IMR-90 (cell line): ENCODE measurements around the gene CNOT6. TPM values are rescaled to one million over a fixed set of nuclear protein-coding genes. Genes with fewer than 3 reads are reported as not detected.

Experiments
- ATAC-seq: fragments of 200-7000 bp; cut with Tn5 transposase; 2 replicates; pipeline ENCODE4 v1.9.1; 2020; ENCODE audit warnings: low read depth, mild to moderate bottlenecking, moderate library complexity
- BruUV-seq: library from RNA; stranded (reverse); fragments of 400-500 nt; replicated peaks from 2 replicates; lab custom pipeline; 2021; lab: Mats Ljungman, UMichigan
- CTCF ChIA-PET: fragments of 300-600 bp; formaldehyde crosslinking; extraction: SDS; loops from one replicate; lab custom pipeline; 2021; ENCODE audit warnings: antibody characterized with exemption; lab: Yijun Ruan, JAX
- POLR2A ChIA-PET: fragments of 300-600 bp; sonication (Branson Sonifier 250); formaldehyde crosslinking; loops from one replicate; lab custom pipeline; 2022; ENCODE audit warnings: antibody characterized with exemption; ENCODE audit not compliant: unreplicated experiment; lab: Charles Lee
- DNase-seq: peaks from one replicate; pipeline ENCODE4 v3.0.0; 2013
- H2AFZ ChIP-seq: replicated peaks from 2 replicates; pipeline ENCODE3; 2013; ENCODE audit warnings: low read length, mild to moderate bottlenecking; ENCODE audit not compliant: poor library complexity
- H2AK5ac ChIP-seq: 2 replicates; pipeline ENCODE4 v1.6.1; 2013; ENCODE audit warnings: low read depth, low read length, inconsistent platforms
- H2AK9ac ChIP-seq: replicated peaks from 2 replicates; pipeline ENCODE3; 2013; ENCODE audit warnings: mild to moderate bottlenecking, low read depth, low read length, moderate library complexity; ENCODE audit not compliant: poor library complexity
- H2BK120ac ChIP-seq: 2 replicates; pipeline ENCODE4 v1.6.1; 2013; ENCODE audit warnings: low read depth, low read length, inconsistent platforms
- H2BK15ac ChIP-seq: 3 replicates; pipeline ENCODE4 v1.6.1; 2013; ENCODE audit warnings: low read depth, low read length, inconsistent platforms
- H2BK20ac ChIP-seq: 2 replicates; pipeline ENCODE4 v1.6.1; 2013; ENCODE audit warnings: low read depth, mild to moderate bottlenecking, inconsistent platforms, low read length, moderate library complexity
- H2BK5ac ChIP-seq: 2 replicates; pipeline ENCODE4 v1.6.1; 2013; ENCODE audit warnings: mild to moderate bottlenecking, low read depth, low read length, inconsistent platforms; ENCODE audit not compliant: poor library complexity, severe bottlenecking
- H3K14ac ChIP-seq: replicated peaks from 2 replicates; pipeline ENCODE4 v1.6.1; 2013; ENCODE audit warnings: low read depth, low read length, inconsistent platforms
- H3K18ac ChIP-seq: 2 replicates; pipeline ENCODE4 v1.6.1; 2013; ENCODE audit warnings: low read depth, low read length, control low read depth
- H3K23ac ChIP-seq: 2 replicates; pipeline ENCODE4 v1.6.1; 2013; ENCODE audit warnings: low read depth, low read length, inconsistent platforms
- H3K27ac ChIP-seq: 2 replicates; pipeline ENCODE4 v1.5.1; 2013; ENCODE audit warnings: mild to moderate bottlenecking, control low read depth, low read length; ENCODE audit not compliant: insufficient read depth
- H3K27me3 ChIP-seq: 2 replicates; pipeline ENCODE4 v1.6.1; 2013; ENCODE audit warnings: low read length; ENCODE audit not compliant: control insufficient read depth, insufficient read depth
- H3K36me3 ChIP-seq: 2 replicates; pipeline ENCODE4 v1.6.1; 2013; ENCODE audit warnings: low read length, mixed read lengths; ENCODE audit not compliant: control insufficient read depth, insufficient read depth
- H3K4ac ChIP-seq: 2 replicates; pipeline ENCODE4 v1.6.1; 2013; ENCODE audit warnings: low read depth, low read length, inconsistent platforms
- H3K4me1 ChIP-seq: 2 replicates; pipeline ENCODE4 v1.6.1; 2013; ENCODE audit warnings: low read length, mixed read lengths; ENCODE audit not compliant: control insufficient read depth, insufficient read depth
- H3K4me2 ChIP-seq: 2 replicates; pipeline ENCODE4 v1.6.1; 2013; ENCODE audit warnings: low read depth, mild to moderate bottlenecking, control low read depth, low read length, moderate library complexity
- H3K4me3 ChIP-seq: 2 replicates; pipeline ENCODE4 v1.5.1; 2013; ENCODE audit warnings: low read depth, mild to moderate bottlenecking, control low read depth, low read length, moderate library complexity; ENCODE audit not compliant: insufficient read depth
- H3K56ac ChIP-seq: 2 replicates; pipeline ENCODE4 v1.6.1; 2013; ENCODE audit warnings: low read length, inconsistent platforms; ENCODE audit not compliant: insufficient read depth; ENCODE audit errors: extremely low read depth
- H3K79me1 ChIP-seq, 2 experiments: 2 replicates each; pipeline ENCODE4 v1.6.1; 2013; ENCODE audit warnings: low read length in 2 of 2, inconsistent platforms in 1 of 2, low read depth in 1 of 2
- H3K9ac ChIP-seq: 2 replicates; pipeline ENCODE4 v1.6.1; 2013; ENCODE audit warnings: low read depth, low read length, control low read depth
- H3K9me1 ChIP-seq: 2 replicates; pipeline ENCODE4 v1.6.1; 2013; ENCODE audit warnings: low read length, inconsistent platforms; ENCODE audit not compliant: insufficient read depth
- H3K9me3 ChIP-seq: 2 replicates; pipeline ENCODE4 v1.6.1; 2013; ENCODE audit warnings: low read length; ENCODE audit not compliant: control insufficient read depth, insufficient read depth
- H4K20me1 ChIP-seq: 2 replicates; pipeline ENCODE4 v1.6.1; 2013; ENCODE audit warnings: low read length, inconsistent platforms; ENCODE audit not compliant: insufficient read depth
- H4K5ac ChIP-seq: 2 replicates; pipeline ENCODE4 v1.6.1; 2013; ENCODE audit warnings: mild to moderate bottlenecking, low read depth, low read length, control low read depth
- H4K8ac ChIP-seq, 2 experiments: 2 replicates each; pipeline ENCODE4 v1.6.1; 2013; ENCODE audit warnings: low read depth in 2 of 2, low read length in 2 of 2, control low read depth in 1 of 2, inconsistent platforms in 1 of 2
- H4K91ac ChIP-seq: 2 replicates; pipeline ENCODE4 v1.6.1; 2013; ENCODE audit warnings: low read depth, low read length, inconsistent platforms; ENCODE audit not compliant: insufficient read depth
- FOS ChIP-seq: fragments of 150-350 bp; IDR thresholded peaks from 2 replicates; pipeline ENCODE4 v1.6.1; 2016; ENCODE audit warnings: low read depth, low read length
- MAZ ChIP-seq: IDR thresholded peaks from 2 replicates; pipeline ENCODE4 v1.6.1; 2012; ENCODE audit warnings: low read depth, mild to moderate bottlenecking, low read length, improper control_type of control experiment, moderate library complexity, borderline replicate concordance
- RFX5 ChIP-seq: IDR thresholded peaks from 2 replicates; pipeline ENCODE4 v1.8.0; 2012; ENCODE audit warnings: low read depth, mild to moderate bottlenecking, low read length, moderate library complexity
- WGBS, 2 experiments: methylation state at CpG; one replicate each; pipeline versions ENCODE4 v1.1.5 to v1.1.7; 2013; ENCODE audit warnings: missing lambda C conversion rate in 2 of 2; ENCODE audit not compliant: insufficient read length in 1 of 2; ENCODE audit errors: extremely low coverage in 2 of 2; 5-methylcytosine and 5-hydroxymethylcytosine counted together
- dilution Hi-C: fragments of 300-500 bp; cut with HindIII; formaldehyde crosslinking; loops from one replicate; pipeline ENCODE4 v1.14.3; 2018; ENCODE audit warnings: low sequenced_read_pairs; ENCODE audit not compliant: unreplicated experiment
- in situ Hi-C: fragments of 300-500 bp; cut with MboI; formaldehyde crosslinking; loops from 3 replicates; pipeline ENCODE4 v1.14.3; 2019; ENCODE audit warnings: low sequenced_read_pairs, inconsistent platforms, mixed read lengths
- intact Hi-C: fragments of 100-400 bp; cut with micrococcal nuclease; formaldehyde crosslinking; loops from 2 replicates; pipeline ENCODE4 v1.10.0; 2022
- polyA plus RNA-seq, 3 experiments: library from polyadenylated mRNA; depleted of rRNA; stranded (reverse); fragments of >200 nt; gene quantifications; 2 replicates each; pipeline ENCODE4 v1.2.3, GENCODE V29; 2012; ENCODE audit warnings: low replicate concordance in 1 of 3
- total RNA-seq: library from RNA; depleted of rRNA; stranded (reverse); fragments of >200 nt; gene quantifications from 2 replicates; pipeline ENCODE4 v1.2.3, GENCODE V29; 2012
- TF ChIP-seq, protein P1 (sequence below): fragments of 150-350 bp; IDR thresholded peaks from 2 replicates; pipeline ENCODE4 v1.6.1; 2016; ENCODE audit warnings: low read depth, mild to moderate bottlenecking, low read length, moderate library complexity, borderline replicate concordance

Gene CNOT6
- total and polyA plus RNA-seq, 2 of the 4 experiments (the other 2 are of a cell fraction): 9.7 to 10.8 TPM

DNA sequence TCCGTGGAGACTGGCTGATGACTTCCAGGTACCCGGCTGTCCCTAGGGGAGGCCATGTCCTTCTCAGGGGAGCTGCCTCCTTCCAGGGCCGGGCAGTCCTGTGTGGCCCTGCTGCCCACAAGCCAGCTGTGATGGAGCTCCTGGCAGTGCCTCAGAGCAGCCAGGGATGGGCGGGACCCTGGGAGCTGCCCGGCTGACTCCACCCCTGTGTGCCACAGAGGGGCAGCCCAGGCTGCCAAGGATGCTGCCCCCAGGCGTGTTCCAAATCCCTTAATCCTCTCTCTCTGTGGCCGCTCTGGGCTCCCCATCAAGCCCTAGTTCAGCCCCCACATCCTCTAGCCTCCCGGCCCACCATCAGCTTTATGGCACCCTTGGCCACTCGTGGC, 104.1 kb downstream of the CNOT6 start:
- H3K79me1 ChIP-seq: no peaks in the 10 kb centered on the region
- BruUV-seq: no TSS peak
- H3K27ac ChIP-seq: no peak overlapping the region
- TF ChIP-seq RFX5 (no peak), MAZ (no peak), FOS (no peak)
- TF ChIP-seq, protein P1, sequence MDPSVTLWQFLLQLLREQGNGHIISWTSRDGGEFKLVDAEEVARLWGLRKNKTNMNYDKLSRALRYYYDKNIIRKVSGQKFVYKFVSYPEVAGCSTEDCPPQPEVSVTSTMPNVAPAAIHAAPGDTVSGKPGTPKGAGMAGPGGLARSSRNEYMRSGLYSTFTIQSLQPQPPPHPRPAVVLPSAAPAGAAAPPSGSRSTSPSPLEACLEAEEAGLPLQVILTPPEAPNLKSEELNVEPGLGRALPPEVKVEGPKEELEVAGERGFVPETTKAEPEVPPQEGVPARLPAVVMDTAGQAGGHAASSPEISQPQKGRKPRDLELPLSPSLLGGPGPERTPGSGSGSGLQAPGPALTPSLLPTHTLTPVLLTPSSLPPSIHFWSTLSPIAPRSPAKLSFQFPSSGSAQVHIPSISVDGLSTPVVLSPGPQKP: no peak
- ChIA-PET POLR2A (no interaction called here), CTCF (no interaction called here)
- no peaks in the 10 kb centered on the region for H3K9me3 ChIP-seq
- no peaks in the 10 kb centered on the region for H3K36me3 ChIP-seq
- no peak overlapping the region for H4K5ac ChIP-seq
- H4K20me1 ChIP-seq: no peaks in the 10 kb centered on the region
- no peak overlapping the region for H3K4me3 ChIP-seq
- intact Hi-C loops: no loop called here
- no peak overlapping the region for H2BK20ac ChIP-seq
- H3K4me2 ChIP-seq: no peak overlapping the region
- dilution Hi-C loops: no loop called here
- WGBS, 2 experiments: no CpG with 5 or more reads among the region's 9 CpGs
- H3K9ac ChIP-seq: no peak overlapping the region
- H4K8ac ChIP-seq: no peak overlapping the region
- H2AK5ac ChIP-seq: no peak overlapping the region
- peaks cover 5% of the 10 kb centered on the region; the same call in 1 of the 2 replicates for H3K27me3 ChIP-seq
- in situ Hi-C loops: no loop called here
- no peak overlapping the region for H4K91ac ChIP-seq
- no peak overlapping the region for H3K56ac ChIP-seq
- no peak overlapping the region for H2BK5ac ChIP-seq
- ATAC-seq: no peak
- H2BK120ac ChIP-seq: no peak overlapping the region
- H3K18ac ChIP-seq: no peak overlapping the region
- no peak overlapping the region for H3K4ac ChIP-seq
- H3K14ac ChIP-seq: no peak overlapping the region
- no peaks in the 10 kb centered on the region for H3K4me1 ChIP-seq
- no peak overlapping the region for H2AK9ac ChIP-seq
- no peak overlapping the region for H3K23ac ChIP-seq
- no peaks in the 10 kb centered on the region for H3K9me1 ChIP-seq
- DNase-seq: no peak
- H2AFZ ChIP-seq: no peak overlapping the region
- no peak overlapping the region for H2BK15ac ChIP-seq
